Prostate gland (tissue), 2 donors: ENCODE measurements around the gene LAMP1.

Experiments
- CTCF ChIP-seq, 4 experiments: fragments of 200-600 bp in 2 of 4; fragments of 450-650 bp in 2 of 4; sonication (generic) in 2 of 4; IDR thresholded peaks; 1 replicate in 3 of 4; 2 replicates in 1 of 4; pipeline ENCODE4 v1.5.1; 2016 to 2019; ENCODE audit warnings: antibody characterized with exemption in 4 of 4, mild to moderate bottlenecking in 2 of 4, moderate library complexity in 2 of 4
- POLR2A ChIP-seq: fragments of 450-650 bp; IDR thresholded peaks from one replicate; pipeline ENCODE4 v1.6.1; 2016; ENCODE audit warnings: antibody characterized with exemption, mild to moderate bottlenecking
- POLR2AphosphoS5 ChIP-seq: sonication (generic); formaldehyde crosslinking; IDR thresholded peaks from one replicate; pipeline ENCODE4 v1.6.1; 2017; ENCODE audit warnings: antibody characterized with exemption

DNA sequence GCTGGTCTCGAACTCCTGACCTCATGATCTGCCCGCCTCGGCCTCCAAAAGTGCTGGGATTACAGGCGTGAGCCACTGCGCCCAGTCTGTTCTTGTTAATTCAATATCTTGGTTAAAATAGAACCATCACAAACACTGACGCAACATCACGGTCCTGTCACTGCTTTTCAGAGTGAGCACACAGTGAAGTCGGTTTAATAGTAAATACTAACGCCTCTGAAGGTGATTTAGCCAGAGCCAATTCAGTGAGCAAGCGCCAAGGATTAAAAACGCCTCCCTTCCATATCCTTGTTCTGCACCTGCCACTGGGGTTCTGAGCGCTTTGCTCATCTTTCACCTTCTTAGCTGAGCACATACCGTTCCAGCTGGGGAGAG lies 30.3 kb downstream of the LAMP1 start:
- TF ChIP-seq POLR2A (no peak), CTCF (IDR thresholded peaks at IDR 0.05) (no peak), POLR2AphosphoS5 (peak; percentile 30)
